K562 (cell line): Measurements from ENCODE around the gene NPDC1. TPM values are rescaled to one million over a fixed set of nuclear protein-coding genes. Genes with fewer than 3 reads are reported as not detected.
A peak's percentile ranks its signal among the peaks of the same experiment; 100 is the strongest.

Experiments used
- JUN ChIP-seq, 2 experiments: sonication (generic) in 1 of 2; formaldehyde crosslinking in 1 of 2; IDR thresholded peaks; 2 replicates each; pipeline versions ENCODE4 v1.6.1 to v1.8.0; 2012 to 2022; ENCODE audit warnings: borderline replicate concordance in 2 of 2, mild to moderate bottlenecking in 2 of 2, improper control_type of control experiment in 1 of 2, low read depth in 1 of 2, low read length in 1 of 2, missing genetic modification reagents in 1 of 2
- POLR2G ChIP-seq: fragments of 200-400 bp; formaldehyde crosslinking; IDR thresholded peaks from 2 replicates; pipeline ENCODE4 v1.6.1; 2017; ENCODE audit warnings: low read depth, mild to moderate bottlenecking, antibody characterized with exemption, low read length, moderate library complexity
- POLR2H ChIP-seq: IDR thresholded peaks from 2 replicates; pipeline ENCODE4 v1.6.1; 2016; ENCODE audit warnings: missing genetic modification characterization, low read depth, mild to moderate bottlenecking, control low read depth, missing compliant biosample characterization, moderate library complexity
- PURB ChIP-seq: sonication (generic); formaldehyde crosslinking; IDR thresholded peaks from 2 replicates; pipeline ENCODE4 v1.9.0; 2021; ENCODE audit warnings: low read depth, mild to moderate bottlenecking, missing genetic modification reagents
- SP1 ChIP-seq: sonication (generic); formaldehyde crosslinking; IDR thresholded peaks from 2 replicates; pipeline ENCODE4 v1.8.1; 2022; ENCODE audit warnings: mild to moderate bottlenecking, missing genetic modification reagents
- SP2 ChIP-seq: IDR thresholded peaks from 2 replicates; pipeline ENCODE4 v1.6.1; 2011; ENCODE audit warnings: mild to moderate bottlenecking, low read depth, low read length, moderate library complexity; ENCODE audit not compliant: poor library complexity, severe bottlenecking; ENCODE audit errors: extremely low read depth
- ZNF77 ChIP-seq: fragments of 250-450 bp; sonication (Bioruptor Pico); IDR thresholded peaks from 2 replicates; pipeline ENCODE4 v1.5.0; 2020
- polyA plus RNA-seq, 8 experiments: library from polyadenylated mRNA; depleted of rRNA in 4 of 8; stranded (reverse) in 5 of 8; unstranded in 3 of 8; fragments of >200 nt; fragmentation: Nextera tagmentation in 2 of 8; fragmentation: Illumina TruSeq in 1 of 8; extraction: Ambion mirVana in 2 of 8; extraction: Trizol in 1 of 8; gene quantifications; 2 replicates each; pipeline versions ENCODE4 v1.2.1 to v1.2.3, GENCODE V29; 2011 to 2014; ENCODE audit warnings: inconsistent platforms in 1 of 8, missing spikeins in 1 of 8
- total RNA-seq, 7 experiments: library from RNA; depleted of rRNA in 6 of 7; stranded (reverse); fragments of >200 nt in 6 of 7; fragmentation: Illumina TruSeq in 2 of 7; extraction: Trizol in 2 of 7; gene quantifications; 2 replicates each; pipeline versions ENCODE4 v1.2.1 to v1.2.3, GENCODE V29; 2011 to 2021; ENCODE audit warnings: low replicate concordance in 1 of 7
- TF ChIP-seq, protein P1 (sequence below): sonication (generic); formaldehyde crosslinking; IDR thresholded peaks from 2 replicates; pipeline ENCODE4 v1.8.1; 2023; ENCODE audit warnings: mild to moderate bottlenecking, missing genetic modification reagents
- TF ChIP-seq, protein P2 (sequence below): sonication (generic); formaldehyde crosslinking; IDR thresholded peaks from 2 replicates; pipeline ENCODE4 v1.8.0; 2022; ENCODE audit warnings: mild to moderate bottlenecking, missing genetic modification reagents
- TF ChIP-seq, protein P3 (sequence below): fragments of 450-650 bp; IDR thresholded peaks from 2 replicates; pipeline ENCODE4 v1.6.1; 2016; ENCODE audit warnings: mild to moderate bottlenecking, moderate library complexity

Gene NPDC1
- total and polyA plus RNA-seq, 9 of the 15 experiments (the other 6 are each of a cell fraction or from before 2014, with no cell fraction given): 0.06 to 2.1 (median 0.53) TPM; not detected in 3

DNA sequence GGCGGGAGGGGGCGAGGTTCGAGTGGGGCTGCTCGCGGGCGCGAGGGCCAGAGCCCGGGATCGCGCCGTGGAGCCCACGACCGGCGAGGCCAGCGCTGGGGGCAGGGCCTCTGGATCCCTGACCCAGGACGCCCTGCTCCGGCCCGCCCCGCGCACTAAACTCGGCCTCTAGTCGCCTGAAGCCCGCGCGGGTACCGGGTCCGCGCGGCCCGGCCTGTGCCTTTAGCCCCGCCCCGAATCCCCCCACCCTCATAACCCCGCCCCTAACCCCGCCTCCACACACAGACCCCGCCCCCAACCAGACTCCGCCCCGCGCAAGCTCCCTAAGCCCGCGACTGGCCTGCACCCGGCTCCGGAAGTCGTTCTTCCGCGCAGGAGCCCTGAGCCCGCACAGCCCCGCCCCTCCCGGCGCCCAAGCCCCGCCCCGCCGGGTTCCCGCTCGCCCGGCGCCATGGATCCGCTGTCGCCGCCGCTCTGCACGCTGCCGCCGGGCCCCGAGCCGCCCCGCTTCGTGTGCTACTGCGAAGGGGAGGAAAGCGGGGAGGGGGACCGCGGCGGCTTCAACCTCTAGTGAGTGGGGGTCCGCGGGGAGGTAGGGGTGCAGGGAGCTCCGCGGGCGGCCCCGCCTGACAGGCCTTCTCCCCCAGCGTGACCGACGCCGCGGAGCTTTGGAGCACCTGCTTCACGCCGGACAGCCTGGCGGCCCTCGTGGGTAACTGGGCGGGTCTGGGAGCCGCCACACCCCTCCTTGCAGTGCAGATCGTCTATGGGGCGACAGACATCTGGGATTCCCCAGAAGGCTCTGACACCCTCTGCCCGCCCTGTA is 53.8 kb downstream of the NPDC1 start, which contains the start of gene PAXX (continued):
- TF ChIP-seq JUN (IDR thresholded peaks at IDR 0.05; ENCODE audit: borderline replicate concordance, low read depth, low read length) (no peak; the same call in 1 of the 2 replicates), JUN (CRISPR knock-in tag; IDR thresholded peaks at IDR 0.05; ENCODE audit: borderline replicate concordance) (peak; percentile 69; the same call in 1 of the 2 replicates), PURB (CRISPR knock-in tag) (no peak), POLR2H (tag) (peak; percentile 89), POLR2G (peak; percentile 87), SP2 (no peak), SP1 (CRISPR knock-in tag) (peak; percentile 25), ZNF77 (CRISPR knock-in tag) (no peak)
- TF ChIP-seq, protein P1, sequence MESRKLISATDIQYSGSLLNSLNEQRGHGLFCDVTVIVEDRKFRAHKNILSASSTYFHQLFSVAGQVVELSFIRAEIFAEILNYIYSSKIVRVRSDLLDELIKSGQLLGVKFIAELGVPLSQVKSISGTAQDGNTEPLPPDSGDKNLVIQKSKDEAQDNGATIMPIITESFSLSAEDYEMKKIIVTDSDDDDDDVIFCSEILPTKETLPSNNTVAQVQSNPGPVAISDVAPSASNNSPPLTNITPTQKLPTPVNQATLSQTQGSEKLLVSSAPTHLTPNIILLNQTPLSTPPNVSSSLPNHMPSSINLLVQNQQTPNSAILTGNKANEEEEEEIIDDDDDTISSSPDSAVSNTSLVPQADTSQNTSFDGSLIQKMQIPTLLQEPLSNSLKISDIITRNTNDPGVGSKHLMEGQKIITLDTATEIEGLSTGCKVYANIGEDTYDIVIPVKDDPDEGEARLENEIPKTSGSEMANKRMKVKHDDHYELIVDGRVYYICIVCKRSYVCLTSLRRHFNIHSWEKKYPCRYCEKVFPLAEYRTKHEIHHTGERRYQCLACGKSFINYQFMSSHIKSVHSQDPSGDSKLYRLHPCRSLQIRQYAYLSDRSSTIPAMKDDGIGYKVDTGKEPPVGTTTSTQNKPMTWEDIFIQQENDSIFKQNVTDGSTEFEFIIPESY (CRISPR knock-in tag): peak; percentile 78
- TF ChIP-seq, protein P2, sequence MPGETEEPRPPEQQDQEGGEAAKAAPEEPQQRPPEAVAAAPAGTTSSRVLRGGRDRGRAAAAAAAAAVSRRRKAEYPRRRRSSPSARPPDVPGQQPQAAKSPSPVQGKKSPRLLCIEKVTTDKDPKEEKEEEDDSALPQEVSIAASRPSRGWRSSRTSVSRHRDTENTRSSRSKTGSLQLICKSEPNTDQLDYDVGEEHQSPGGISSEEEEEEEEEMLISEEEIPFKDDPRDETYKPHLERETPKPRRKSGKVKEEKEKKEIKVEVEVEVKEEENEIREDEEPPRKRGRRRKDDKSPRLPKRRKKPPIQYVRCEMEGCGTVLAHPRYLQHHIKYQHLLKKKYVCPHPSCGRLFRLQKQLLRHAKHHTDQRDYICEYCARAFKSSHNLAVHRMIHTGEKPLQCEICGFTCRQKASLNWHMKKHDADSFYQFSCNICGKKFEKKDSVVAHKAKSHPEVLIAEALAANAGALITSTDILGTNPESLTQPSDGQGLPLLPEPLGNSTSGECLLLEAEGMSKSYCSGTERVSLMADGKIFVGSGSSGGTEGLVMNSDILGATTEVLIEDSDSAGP (CRISPR knock-in tag): no peak
- TF ChIP-seq, protein P3, sequence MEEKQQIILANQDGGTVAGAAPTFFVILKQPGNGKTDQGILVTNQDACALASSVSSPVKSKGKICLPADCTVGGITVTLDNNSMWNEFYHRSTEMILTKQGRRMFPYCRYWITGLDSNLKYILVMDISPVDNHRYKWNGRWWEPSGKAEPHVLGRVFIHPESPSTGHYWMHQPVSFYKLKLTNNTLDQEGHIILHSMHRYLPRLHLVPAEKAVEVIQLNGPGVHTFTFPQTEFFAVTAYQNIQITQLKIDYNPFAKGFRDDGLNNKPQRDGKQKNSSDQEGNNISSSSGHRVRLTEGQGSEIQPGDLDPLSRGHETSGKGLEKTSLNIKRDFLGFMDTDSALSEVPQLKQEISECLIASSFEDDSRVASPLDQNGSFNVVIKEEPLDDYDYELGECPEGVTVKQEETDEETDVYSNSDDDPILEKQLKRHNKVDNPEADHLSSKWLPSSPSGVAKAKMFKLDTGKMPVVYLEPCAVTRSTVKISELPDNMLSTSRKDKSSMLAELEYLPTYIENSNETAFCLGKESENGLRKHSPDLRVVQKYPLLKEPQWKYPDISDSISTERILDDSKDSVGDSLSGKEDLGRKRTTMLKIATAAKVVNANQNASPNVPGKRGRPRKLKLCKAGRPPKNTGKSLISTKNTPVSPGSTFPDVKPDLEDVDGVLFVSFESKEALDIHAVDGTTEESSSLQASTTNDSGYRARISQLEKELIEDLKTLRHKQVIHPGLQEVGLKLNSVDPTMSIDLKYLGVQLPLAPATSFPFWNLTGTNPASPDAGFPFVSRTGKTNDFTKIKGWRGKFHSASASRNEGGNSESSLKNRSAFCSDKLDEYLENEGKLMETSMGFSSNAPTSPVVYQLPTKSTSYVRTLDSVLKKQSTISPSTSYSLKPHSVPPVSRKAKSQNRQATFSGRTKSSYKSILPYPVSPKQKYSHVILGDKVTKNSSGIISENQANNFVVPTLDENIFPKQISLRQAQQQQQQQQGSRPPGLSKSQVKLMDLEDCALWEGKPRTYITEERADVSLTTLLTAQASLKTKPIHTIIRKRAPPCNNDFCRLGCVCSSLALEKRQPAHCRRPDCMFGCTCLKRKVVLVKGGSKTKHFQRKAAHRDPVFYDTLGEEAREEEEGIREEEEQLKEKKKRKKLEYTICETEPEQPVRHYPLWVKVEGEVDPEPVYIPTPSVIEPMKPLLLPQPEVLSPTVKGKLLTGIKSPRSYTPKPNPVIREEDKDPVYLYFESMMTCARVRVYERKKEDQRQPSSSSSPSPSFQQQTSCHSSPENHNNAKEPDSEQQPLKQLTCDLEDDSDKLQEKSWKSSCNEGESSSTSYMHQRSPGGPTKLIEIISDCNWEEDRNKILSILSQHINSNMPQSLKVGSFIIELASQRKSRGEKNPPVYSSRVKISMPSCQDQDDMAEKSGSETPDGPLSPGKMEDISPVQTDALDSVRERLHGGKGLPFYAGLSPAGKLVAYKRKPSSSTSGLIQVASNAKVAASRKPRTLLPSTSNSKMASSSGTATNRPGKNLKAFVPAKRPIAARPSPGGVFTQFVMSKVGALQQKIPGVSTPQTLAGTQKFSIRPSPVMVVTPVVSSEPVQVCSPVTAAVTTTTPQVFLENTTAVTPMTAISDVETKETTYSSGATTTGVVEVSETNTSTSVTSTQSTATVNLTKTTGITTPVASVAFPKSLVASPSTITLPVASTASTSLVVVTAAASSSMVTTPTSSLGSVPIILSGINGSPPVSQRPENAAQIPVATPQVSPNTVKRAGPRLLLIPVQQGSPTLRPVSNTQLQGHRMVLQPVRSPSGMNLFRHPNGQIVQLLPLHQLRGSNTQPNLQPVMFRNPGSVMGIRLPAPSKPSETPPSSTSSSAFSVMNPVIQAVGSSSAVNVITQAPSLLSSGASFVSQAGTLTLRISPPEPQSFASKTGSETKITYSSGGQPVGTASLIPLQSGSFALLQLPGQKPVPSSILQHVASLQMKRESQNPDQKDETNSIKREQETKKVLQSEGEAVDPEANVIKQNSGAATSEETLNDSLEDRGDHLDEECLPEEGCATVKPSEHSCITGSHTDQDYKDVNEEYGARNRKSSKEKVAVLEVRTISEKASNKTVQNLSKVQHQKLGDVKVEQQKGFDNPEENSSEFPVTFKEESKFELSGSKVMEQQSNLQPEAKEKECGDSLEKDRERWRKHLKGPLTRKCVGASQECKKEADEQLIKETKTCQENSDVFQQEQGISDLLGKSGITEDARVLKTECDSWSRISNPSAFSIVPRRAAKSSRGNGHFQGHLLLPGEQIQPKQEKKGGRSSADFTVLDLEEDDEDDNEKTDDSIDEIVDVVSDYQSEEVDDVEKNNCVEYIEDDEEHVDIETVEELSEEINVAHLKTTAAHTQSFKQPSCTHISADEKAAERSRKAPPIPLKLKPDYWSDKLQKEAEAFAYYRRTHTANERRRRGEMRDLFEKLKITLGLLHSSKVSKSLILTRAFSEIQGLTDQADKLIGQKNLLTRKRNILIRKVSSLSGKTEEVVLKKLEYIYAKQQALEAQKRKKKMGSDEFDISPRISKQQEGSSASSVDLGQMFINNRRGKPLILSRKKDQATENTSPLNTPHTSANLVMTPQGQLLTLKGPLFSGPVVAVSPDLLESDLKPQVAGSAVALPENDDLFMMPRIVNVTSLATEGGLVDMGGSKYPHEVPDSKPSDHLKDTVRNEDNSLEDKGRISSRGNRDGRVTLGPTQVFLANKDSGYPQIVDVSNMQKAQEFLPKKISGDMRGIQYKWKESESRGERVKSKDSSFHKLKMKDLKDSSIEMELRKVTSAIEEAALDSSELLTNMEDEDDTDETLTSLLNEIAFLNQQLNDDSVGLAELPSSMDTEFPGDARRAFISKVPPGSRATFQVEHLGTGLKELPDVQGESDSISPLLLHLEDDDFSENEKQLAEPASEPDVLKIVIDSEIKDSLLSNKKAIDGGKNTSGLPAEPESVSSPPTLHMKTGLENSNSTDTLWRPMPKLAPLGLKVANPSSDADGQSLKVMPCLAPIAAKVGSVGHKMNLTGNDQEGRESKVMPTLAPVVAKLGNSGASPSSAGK: peak; percentile 97
